Islet precursor cell (in vitro differentiated cells): ENCODE results near the gene RANBP3.
"Not testable (repeated sequence)": the region's sequence is repeated elsewhere in the genome, so short reads cannot be mapped to it uniquely, and the experiment has no call there.

Experiments
- DNase-seq: peaks from one replicate; pipeline ENCODE4 v3.0.0-alpha.2; 2018

The RANBP3 gene

DNA sequence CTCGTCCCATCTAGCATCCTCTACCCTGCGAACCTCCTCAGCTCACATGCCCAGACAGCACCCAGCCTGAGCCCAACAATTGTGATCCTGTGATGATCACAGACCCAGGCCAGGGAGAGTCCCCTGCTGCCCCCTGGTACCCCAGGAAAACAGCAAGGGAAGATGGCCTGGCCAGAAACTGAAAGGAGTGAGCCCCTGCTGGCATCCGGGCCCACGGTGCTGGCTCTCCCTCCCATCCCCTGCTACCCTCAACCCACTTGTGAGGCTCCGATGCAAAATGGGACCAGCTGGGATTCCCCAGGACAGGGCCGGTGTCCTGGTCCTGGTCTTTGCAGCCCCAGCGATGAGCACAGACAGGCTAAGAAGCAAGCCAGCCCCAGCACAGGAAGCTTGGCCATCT is 14.1 kb downstream of the RANBP3 start:
- DNase-seq, result no peak

DNA sequence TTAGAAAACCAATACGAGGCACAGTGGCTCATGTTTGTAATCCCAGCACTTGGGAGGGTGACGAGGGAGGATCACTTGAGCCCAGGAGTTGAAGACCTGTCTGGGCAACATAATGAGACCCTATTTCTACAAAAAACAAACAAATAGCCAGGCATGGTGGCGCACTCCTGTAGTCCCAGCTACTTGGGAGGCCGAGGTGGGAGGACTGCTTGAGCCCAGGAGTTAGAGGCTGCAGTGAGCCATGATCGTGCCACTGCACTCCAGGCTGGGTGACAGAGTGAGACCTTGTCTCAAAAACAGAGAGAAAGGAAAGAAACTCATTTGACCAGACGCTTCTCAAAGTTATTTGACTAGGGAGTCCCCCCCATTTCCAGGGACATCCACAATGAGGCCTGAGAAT is 14.7 kb downstream of the RANBP3 start:
- DNase-seq, result not testable (repeated sequence)

DNA sequence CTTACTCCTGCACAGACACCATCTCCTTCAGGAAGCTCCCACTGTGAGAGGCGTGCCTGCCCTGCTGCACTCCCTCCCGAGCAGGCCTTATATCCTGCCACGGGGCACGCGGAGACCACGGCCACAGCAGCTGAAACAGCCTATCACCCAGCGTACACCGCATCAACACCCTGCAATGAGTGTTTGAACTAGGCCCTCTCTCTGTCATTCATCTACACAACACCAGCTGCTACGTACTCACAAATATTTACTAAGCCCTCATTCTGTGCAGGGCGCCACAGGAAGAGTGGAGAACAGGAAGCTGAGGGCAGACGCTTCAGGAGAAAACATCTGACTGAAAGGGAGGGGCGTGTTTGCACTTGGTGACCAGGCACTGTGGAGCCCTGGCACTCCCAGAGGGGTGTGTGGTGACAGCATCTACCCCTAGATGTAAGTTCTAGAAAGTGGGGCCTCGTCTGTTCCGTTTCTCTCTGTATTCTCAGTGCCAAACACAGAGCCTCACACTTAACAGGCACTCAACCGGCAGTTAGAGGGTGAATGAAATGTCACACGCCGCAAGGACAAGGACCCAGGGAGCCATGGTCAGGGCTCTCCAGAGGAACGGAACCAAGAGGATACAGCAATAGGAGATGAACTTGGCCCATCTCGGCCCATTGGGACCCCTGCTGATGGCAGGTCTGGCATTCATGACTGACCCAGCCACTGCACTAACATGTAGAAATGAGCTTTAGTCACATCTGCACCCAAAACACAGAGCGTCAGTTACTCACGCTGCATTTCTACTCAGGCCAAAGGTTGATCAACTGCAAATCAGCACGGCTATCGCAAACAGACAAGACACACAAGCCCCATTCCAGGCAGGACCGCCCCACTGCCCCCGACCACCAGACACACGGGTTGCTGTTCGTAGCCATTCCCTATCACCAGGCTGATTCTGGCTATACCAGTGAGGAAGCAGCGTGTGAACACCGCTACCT is 15.7 kb downstream of the RANBP3 start:
- DNase-seq, result no peak

DNA sequence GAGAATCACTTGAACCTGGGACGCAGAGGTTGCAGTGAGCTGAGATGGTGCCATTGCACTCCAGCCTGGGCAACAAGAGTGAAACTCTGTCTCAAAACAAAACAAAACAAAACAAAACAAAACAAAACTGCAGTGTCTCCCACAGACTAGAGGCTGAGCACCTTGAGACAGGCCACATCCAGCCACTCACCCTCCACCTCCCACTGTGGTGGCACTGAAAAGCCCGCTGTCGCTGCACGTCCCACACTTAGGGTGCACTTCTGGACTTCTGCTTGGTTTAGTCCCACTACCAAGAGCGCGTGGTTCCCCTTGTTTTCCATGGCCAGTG is 16.3 kb downstream of the RANBP3 start:
- DNase-seq, result not testable (repeated sequence)

DNA sequence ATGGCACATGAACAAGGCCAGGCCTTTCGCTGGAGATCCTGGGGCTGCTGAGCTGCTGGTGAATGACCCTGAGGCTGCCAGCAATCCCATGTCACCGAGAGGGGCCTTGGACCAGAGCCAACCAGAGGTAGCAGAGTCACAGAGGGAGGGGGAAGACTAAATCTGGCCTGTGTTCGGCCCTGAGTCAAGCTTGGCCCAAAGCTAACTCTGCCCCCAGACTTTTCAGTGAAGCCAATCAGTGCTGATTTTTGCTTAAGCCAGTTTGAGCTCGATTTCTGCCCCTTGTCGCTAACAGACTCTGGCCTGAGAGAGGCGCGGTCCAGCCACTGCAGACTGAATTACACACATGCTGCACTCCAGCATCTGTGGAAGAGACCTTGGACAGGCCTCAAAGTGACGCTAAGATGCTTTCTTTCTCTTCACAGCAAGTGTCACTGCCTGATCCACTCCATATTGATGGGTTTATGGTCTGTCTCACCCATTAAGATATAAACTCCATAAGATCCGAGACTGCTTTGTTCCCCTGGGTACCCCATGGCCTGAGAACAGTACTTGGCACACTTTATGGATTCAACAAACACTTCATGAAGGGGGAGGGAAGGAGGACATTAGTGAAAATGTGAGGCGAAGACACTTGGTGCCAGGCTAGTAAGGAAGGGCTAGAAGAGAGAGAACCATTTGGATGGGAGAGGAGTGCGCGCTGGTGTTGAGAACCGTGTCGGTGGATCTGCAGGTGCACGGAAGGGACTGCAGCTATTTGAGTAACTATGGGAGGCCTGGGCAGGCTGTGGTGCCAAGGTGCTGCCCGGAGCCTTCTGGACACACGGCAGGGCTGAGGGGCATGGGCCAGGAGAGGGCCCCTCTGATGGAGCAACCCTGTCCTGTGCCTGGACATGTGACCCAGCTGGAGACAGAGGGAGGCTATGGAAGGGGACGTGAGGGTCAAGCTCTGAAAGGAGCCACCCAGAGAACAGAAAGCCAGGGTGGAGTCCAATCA is 17.6 kb downstream of the RANBP3 start:
- no peak for DNase-seq

DNA sequence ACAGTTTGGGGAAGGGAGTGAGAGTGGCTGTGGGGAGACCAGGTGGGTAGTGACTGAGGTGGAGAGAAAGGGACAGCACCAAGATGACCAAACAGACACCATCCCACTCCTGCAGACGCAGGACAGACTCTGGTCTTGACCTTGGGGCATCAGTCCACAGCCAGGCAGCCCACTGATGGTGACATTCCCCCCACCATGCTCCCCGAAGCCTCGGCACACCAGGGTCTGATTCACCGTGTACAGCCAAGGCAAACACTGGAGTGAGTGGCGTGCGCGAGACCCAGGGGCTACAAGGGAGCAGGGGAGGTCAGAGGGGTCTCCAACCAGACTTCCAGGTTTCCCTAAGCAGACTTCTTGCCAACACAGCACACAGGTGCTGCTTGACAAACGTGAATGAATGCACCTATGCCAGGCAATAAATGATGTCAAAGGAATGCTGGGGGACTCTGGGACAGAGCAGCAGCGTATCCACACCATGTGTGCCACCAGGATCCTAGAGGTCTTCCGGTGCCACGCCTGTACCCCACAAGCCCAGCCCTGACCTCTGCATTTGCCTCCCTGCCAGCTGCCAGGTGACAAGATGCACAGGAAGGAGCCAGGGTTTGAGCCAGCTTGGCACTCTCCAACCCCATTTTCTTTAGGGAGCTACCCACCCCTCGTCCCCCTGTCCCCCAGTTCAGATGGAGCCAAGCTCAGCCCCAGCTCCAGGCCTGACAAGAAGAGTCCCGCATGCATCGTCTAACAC is 18.5 kb downstream of the RANBP3 start:
- no peak for DNase-seq

DNA sequence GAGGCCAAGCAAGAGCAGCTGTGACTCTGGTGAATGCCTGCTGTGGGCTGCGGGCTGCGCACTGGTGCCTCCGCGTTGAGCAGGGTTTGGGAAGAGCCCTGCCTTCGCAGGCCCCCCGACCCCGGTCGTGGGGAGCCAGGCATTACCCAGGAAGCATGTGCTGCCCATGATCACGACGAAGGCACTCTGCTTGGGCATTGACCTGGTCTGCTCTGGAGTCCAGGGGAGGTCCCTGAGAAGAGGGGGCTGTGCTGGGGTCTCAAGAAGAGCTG is 19.2 kb downstream of the RANBP3 start:
- DNase-seq, result no peak

DNA sequence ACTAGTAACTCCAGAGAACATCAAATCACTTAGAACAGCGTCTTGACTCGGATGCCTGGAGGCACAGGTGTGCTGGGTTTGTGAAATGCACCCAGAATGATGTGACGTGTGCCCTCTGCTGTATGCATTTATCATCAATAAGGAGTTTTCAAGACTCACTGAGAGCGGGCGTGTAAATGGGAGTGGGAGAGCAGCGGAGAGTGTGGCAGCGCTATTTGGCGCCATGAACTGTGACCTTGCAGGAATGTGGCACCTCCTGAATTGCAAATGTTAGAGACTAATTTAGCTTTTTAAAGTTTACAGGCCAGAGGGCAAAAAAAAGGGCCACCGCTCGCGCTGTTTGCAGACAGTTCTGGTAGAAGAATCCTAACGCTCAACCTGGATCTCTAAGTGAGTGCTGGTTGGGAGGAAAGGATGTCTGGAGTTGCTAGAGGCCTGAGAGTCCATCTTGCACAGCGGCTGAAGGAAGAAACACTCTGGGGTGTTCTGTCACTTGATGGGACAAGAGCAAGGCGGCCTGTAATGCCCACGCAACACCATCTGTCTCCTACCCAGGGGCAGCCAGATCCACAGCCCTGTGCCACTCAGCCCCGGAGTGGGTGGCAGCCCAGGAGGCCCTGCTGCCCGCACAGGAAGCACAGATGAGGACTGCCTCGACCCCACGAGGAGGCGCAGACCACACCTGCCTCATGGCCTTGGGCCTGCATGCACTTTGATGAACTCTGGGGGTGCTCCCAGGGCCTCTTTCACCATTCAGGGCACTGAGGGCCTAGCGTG is 19.7 kb downstream of the RANBP3 start:
- DNase-seq, result no peak

DNA sequence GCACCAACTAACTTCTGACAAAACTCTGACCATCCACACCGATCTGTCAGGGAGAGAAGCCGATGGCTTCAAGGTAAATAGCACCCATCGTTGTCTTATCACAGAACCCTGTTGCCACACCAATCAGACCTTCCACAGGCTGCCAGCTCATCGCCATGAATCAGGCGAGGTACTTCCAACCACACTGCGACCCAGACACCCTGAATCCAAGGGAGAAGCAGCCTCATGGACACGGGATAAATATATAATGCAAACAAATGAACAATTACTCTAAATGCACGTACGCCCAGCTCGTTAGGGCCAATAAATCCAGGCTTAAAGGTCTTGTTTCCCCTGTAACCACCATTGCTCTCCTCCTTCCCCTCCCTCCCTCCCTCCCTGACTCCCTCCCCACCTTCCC is 20.8 kb downstream of the RANBP3 start:
- DNase-seq, result no peak

DNA sequence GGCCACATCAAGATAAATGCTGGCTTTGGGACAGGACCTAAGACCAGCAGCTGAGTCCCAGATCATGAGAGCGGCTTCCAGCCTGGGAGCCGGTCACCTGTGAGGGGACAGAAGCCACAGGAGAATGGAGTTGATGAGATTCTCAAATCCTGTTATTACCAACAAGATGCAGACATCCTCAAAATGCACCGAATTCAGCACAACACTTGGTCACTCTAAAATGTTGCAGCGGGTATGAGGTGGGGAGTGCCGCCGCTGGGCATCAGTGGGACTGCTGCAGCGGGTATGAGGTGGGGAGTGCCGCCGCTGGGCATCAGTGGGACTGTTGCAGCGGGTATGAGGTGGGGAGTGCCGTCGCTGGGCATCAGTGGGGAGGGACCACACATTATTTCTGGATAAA is 21.2 kb downstream of the RANBP3 start:
- DNase-seq, result no peak

DNA sequence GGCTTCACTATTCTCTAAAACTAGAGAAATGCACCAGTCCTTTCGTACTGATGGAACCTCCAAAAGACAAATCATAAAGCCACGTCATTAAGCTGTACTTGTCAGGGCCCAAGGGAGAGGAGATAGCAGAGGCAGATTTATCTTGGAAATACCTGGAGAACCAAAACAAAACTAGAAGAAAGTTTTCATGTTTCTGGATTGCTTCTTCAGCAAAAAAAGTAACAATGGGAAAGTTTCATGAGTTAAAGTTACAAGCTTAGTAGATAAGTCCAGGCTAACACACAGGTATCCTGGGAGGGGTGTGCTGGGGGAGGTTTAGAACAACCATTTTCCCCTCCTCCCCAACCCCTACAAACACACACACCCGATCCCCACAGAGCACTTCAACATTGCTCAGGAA is 21.6 kb downstream of the RANBP3 start:
- no peak for DNase-seq

DNA sequence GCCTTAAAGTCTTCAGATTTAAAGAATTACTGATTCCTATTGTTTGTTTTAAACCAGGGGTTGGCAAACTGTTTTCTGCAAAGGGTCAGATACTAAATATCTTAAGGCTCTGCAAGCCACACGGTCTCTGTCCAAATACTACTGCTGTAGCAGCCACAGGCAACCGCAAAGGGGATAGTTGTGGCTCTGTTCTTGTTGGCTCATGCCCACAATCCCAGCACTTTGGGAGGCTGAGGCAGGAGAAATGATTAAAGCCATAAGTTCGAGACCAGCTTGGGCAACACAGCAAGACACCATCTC is 22.4 kb downstream of the RANBP3 start:
- no peak for DNase-seq

DNA sequence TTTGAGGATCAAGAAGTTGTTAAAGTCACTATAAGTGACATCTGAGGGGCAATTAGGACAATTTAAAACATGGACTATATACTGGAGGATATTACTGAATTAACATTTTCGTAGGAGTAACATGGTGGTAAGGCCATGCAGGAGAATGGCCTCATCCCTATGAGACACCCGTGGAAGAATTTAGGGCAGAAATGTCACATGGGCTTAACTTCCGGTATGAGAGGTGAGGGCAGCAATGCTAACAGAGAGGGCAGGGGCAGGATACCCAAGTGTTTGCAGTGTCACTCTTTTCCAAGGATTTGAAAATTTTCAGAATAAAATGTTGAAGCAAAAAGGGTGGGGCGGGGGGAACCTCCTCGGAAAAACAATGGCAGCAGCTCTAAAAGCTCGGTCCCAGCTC is 23.6 kb downstream of the RANBP3 start:
- no peak for DNase-seq

DNA sequence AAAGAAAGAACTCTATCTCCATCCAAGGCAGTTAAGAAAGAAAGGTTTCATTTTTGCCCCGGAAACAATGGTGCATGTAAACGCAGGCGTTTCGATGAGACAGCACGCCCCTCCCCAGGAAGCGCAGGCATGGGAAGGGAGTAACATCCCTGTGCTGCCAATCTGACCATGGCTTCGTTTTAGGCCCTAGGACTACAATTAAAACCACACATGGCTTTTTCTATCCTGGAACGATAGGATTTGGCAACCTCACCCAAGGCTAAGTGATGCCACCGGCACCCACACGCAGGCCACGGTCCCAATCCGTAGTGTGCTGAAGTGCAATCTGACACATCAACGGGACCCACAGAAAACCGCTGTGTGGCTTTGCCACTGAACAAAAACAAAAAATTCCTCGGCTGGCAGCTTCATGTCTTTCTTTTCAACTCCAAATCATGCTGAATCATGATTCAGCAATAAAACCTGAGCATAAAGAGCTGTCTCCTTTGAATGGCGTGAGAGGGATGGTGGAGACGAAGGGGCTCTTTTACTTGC is 24.2 kb downstream of the RANBP3 start:
- DNase-seq, result no peak

DNA sequence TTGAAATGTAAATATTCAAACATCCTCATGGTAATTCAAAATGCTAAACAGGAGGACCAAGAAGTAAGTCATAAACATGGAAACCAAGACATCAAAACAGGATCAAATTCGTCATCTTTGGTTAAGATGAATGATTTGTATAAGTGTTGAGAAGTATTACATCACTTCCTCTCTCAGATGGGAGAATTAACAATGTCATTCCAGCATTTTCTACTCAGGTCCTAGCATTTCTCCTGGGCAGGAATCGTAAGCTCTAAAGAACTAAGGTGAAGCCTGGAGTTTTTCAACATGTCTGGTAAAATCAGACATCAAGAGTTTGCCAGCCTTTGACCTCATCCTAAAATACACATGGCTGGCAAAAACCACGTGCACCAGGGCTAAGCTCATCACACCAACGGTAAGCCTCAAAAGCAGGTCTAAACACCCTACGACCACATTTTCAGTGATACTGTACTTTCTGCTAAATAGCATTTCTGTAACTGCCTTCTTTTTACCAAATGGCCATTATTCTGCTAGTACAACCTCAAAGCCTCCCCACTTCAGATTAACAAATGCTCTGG is 24.8 kb downstream of the RANBP3 start:
- no peak for DNase-seq

DNA sequence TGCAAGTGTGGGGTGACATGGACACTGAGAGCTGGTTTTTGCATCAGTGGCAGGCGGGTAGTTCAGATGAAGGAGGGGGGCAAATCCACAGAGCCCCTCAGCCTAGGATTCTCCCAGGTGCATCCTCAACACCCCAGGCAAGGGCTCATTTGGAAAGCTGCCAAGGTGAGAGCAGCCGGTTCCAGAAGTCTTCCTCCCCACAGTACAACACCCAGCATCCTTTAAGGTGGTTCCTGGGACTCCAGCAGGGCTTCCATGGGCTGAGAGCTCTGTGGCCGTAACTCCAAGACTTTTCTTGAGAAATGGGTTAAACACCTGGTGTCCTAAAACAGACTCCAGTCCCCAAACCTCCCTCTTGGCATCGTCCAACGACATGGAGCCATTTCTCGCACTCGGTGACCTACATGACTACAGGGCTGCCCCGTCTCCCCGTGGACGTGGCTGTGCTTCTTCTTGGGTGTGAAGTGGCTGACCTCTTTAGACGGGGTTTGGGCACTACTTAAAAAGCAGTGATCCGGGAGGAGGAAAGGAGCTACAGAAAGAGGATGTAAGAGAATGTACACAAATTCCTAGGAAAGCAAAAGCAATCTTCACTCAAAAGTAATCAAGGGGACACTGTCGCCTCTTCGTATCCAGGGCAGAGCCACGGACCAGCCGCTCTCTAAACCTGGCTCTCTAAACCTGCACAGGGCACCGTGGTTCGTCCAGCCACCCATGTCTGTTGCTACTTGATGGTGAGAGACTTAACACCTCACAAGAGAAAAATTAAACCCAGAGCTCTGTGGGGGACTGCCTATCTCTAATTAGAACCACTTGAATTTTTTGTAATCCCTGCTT is 25.5 kb downstream of the RANBP3 start:
- DNase-seq, result no peak

DNA sequence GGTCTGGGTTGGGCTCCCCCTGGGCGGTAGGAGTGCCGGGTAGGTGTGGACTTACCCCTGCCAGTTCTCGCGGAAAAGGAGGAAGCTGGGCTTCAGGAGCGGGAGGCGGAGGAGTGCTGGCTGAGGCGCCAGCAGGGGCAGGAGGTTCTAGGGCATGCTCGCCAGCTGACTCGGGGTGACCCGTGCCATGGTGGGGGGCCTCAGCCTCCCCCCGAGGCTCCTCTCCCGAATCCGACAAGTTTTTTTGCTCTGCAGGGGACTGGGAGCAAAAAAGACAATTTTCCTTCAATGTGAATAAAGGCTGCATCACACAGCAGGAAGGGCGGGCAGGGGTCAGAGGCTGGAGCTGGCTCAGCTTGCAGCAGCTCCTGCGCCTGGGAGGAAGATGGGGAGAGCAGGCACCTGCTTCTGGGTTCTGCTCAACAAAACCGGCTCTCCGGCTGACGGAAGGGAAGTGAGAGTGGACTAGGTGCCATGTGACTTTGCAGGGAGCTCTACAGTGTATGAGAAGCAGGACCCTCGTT is 26.5 kb downstream of the RANBP3 start:
- DNase-seq, result no peak

DNA sequence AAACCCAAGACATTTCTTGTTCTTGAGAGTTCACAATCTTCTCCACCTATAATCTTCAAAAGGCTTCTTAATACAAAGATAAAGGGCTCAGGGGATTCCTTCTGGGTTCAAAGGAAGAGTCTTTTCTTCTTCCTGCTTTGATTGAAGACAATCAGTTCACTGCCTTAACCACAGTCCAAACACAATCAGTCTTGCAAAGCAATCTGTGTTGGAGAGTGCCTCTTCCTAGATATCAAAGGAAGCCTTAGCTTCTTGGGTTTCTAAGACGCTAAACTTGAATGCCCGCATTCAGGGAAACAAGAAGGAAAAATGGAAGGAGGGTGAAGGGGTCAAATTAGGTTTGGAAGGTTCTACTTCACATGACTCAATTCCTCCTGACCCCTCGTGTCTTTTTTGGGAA is 27.2 kb downstream of the RANBP3 start:
- DNase-seq, result no peak

DNA sequence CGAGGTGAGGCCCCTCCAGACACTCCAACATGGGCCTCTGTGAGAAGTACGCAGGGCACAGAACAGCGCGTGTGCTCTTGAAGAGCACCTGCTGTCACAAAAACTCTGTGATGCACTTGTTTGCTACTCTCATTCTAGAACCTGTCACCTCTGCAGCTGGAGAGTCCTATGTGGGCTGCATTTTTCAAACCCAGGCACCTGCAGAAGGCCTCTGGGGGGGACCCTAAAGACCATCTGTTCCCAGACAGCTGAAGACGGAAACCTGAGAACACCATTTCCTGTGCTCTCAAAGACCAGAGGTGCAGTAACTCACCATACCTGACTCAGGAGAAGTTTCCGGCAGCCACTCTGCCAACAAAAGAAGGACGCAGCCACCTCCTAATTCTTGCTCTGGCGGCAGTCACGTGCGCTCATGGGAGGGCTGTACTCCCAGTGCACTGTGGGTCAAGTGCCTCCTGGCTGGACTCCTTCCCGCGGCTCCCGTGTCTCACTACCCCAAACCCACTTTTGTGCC is 28.1 kb downstream of the RANBP3 start:
- no peak for DNase-seq

DNA sequence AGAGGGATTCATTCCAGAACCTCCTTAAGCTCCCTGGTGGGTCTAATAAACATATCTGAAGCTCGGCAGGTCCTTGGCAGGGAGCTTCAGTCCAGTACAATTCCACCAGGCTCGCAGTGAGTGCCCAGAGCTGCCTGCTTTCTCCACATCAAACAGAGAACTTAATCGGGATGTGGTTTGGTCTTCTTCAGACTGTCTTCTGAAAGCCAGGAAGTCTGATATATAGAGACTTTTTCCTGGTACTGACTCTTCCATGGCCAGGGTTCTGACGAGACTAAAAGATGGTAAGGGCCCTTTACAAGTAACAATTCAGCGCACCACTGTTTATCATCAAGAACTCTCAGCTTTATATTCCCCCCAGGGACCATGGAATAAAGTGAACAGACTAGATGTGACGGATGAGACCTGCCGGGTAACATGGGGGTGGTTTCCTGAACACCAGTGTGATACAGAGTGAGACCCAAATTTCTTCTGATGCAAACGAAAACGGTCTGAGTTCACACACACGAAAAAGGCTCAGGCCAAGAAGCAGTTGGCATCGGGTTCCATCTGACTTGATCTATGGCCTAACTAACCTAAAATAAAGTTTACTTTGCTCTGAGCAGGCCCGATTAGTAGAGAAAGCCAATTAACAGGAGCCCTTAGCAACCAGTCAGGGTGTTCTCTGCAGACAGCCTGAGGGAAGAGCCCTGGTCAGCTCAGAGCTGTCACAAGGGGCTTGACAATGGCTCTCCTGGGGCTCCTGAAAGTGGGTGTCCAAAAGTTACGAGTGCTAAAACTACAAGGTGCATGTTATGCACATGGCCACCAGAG is 29.0 kb downstream of the RANBP3 start:
- no peak for DNase-seq
